ENCODE results near the gene SLC2A6.

Gene SLC2A6

GRCh38 chr9:133471551-133472276 is 7.2 kb downstream of the SLC2A6 start:
- TF ChIP-seq, protein P1, sequence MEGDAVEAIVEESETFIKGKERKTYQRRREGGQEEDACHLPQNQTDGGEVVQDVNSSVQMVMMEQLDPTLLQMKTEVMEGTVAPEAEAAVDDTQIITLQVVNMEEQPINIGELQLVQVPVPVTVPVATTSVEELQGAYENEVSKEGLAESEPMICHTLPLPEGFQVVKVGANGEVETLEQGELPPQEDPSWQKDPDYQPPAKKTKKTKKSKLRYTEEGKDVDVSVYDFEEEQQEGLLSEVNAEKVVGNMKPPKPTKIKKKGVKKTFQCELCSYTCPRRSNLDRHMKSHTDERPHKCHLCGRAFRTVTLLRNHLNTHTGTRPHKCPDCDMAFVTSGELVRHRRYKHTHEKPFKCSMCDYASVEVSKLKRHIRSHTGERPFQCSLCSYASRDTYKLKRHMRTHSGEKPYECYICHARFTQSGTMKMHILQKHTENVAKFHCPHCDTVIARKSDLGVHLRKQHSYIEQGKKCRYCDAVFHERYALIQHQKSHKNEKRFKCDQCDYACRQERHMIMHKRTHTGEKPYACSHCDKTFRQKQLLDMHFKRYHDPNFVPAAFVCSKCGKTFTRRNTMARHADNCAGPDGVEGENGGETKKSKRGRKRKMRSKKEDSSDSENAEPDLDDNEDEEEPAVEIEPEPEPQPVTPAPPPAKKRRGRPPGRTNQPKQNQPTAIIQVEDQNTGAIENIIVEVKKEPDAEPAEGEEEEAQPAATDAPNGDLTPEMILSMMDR (IDR thresholded peaks at IDR 0.05; ENCODE audit: borderline replicate concordance, control extremely low read depth, extremely low read depth, insufficient read depth, missing control alignments): no peak
- in situ Hi-C loops (cut with MboI; ENCODE audit: low sequenced_read_pairs, unreplicated experiment): no loop called here

DNA sequence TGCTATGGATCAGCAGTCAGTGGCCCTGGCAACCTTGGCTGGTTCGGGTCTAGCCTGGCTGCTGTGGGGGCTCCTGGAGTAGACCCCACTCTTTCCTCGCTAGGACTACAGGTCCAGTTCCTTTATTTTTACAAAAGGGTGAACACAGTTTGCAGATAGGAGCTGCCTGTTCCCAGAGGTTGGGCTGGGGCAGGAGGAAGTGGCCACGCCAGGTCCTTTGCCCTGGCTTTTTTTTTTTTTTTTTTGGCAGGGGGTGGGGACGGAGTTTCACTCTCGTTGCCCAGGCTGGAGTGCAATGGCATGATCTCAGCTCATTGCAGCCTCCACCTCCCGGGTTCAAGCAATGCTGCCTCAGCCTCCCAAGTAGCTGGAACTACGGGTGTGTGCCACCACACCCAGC is 7.9 kb downstream of the SLC2A6 start:
- in situ Hi-C loops (cut with MboI; ENCODE audit: low sequenced_read_pairs, unreplicated experiment): no loop called here
- no peak for DNase-seq (ENCODE audit: low spot score)
- TF ChIP-seq, protein P1 (IDR thresholded peaks at IDR 0.05; ENCODE audit: borderline replicate concordance, control extremely low read depth, extremely low read depth, insufficient read depth, missing control alignments): no peak

More at GRCh38 chr9:133471551-133472276, 7.2 kb downstream of the SLC2A6 start:
- no peak for DNase-seq (ENCODE audit: low spot score)

GRCh38 chr9:133470427-133470924 is 8.4 kb downstream of the SLC2A6 start:
- no peak for DNase-seq (ENCODE audit: low spot score)
- TF ChIP-seq, protein P1 (IDR thresholded peaks at IDR 0.05; ENCODE audit: borderline replicate concordance, control extremely low read depth, extremely low read depth, insufficient read depth, missing control alignments): no peak
- in situ Hi-C loops (cut with MboI; ENCODE audit: low sequenced_read_pairs, unreplicated experiment): no loop called here

GRCh38 chr9:133468777-133469421 is 10.0 kb downstream of the SLC2A6 start:
- DNase-seq (ENCODE audit: low spot score): no peak
- TF ChIP-seq, protein P1 (IDR thresholded peaks at IDR 0.05; ENCODE audit: borderline replicate concordance, control extremely low read depth, extremely low read depth, insufficient read depth, missing control alignments): no peak
- in situ Hi-C loops (cut with MboI; ENCODE audit: low sequenced_read_pairs, unreplicated experiment): no loop called here

GRCh38 chr9:133468374-133468773 is 10.5 kb downstream of the SLC2A6 start:
- no peak for DNase-seq (ENCODE audit: low spot score)
- in situ Hi-C loops (cut with MboI; ENCODE audit: low sequenced_read_pairs, unreplicated experiment): no loop called here
- TF ChIP-seq, protein P1 (IDR thresholded peaks at IDR 0.05; ENCODE audit: borderline replicate concordance, control extremely low read depth, extremely low read depth, insufficient read depth, missing control alignments): no peak

GRCh38 chr9:133467101-133467500 is 11.8 kb downstream of the SLC2A6 start:
- TF ChIP-seq, protein P1 (IDR thresholded peaks at IDR 0.05; ENCODE audit: borderline replicate concordance, control extremely low read depth, extremely low read depth, insufficient read depth, missing control alignments): no peak
- in situ Hi-C loops (cut with MboI; ENCODE audit: low sequenced_read_pairs, unreplicated experiment): no loop called here
- no peak for DNase-seq (ENCODE audit: low spot score)

All from GM13976 (cell line).